Suprapubic skin (tissue), 4 donors: ENCODE data around the gene INPP5E. TPM values are rescaled to one million over a fixed set of nuclear protein-coding genes. Genes with fewer than 3 reads are reported as not detected.

Source experiments
- DNase-seq, 2 donors: peaks; one replicate each; pipeline ENCODE4 v3.0.0-alpha.2; 2019; ENCODE audit warnings: low spot score in 2 of 2
- H3K27ac ChIP-seq: fragments of 200-600 bp; sonication (generic); one replicate; pipeline ENCODE4 v1.5.1; 2019
- H3K27me3 ChIP-seq: fragments of 200-600 bp; sonication (generic); one replicate; pipeline ENCODE4 v1.5.1; 2019
- H3K36me3 ChIP-seq: fragments of 200-600 bp; sonication (generic); one replicate; pipeline ENCODE4 v1.5.1; 2019
- H3K4me1 ChIP-seq: fragments of 200-600 bp; sonication (generic); one replicate; pipeline ENCODE4 v1.5.1; 2019
- H3K4me3 ChIP-seq: fragments of 200-600 bp; sonication (generic); one replicate; pipeline ENCODE4 v1.5.1; 2019; ENCODE audit warnings: mild to moderate bottlenecking
- H3K9me3 ChIP-seq: fragments of 200-600 bp; sonication (generic); one replicate; pipeline ENCODE4 v1.5.1; 2019
- CTCF ChIP-seq, 2 donors: fragments of 200-600 bp in 1 of 2; fragments of 450-650 bp in 1 of 2; sonication (generic) in 1 of 2; IDR thresholded peaks; one replicate each; pipeline ENCODE4 v1.5.1; 2016 to 2019; ENCODE audit warnings: antibody characterized with exemption in 2 of 2, mild to moderate bottlenecking in 1 of 2, moderate library complexity in 1 of 2
- EP300 ChIP-seq: sonication (generic); formaldehyde crosslinking; IDR thresholded peaks from one replicate; pipeline ENCODE4 v1.6.1; 2017; ENCODE audit warnings: antibody characterized with exemption
- POLR2A ChIP-seq, 2 donors: fragments of 450-650 bp; IDR thresholded peaks; one replicate each; pipeline ENCODE4 v1.6.1; 2017; ENCODE audit warnings: antibody characterized with exemption in 2 of 2, mild to moderate bottlenecking in 2 of 2, moderate library complexity in 2 of 2
- POLR2AphosphoS5 ChIP-seq, 3 donors: sonication (generic); formaldehyde crosslinking; IDR thresholded peaks; one replicate each; pipeline ENCODE4 v1.6.1; 2017; ENCODE audit warnings: antibody characterized with exemption in 3 of 3
- WGBS: methylation state at CpG from one replicate; pipeline ENCODE4 v1.1.5; 2018; 5-methylcytosine and 5-hydroxymethylcytosine counted together
- total RNA-seq, 4 donors: library from RNA; depleted of rRNA; stranded (reverse); fragments of >200 nt; gene quantifications; one replicate each; pipeline ENCODE4 v1.1.0, GENCODE V29; 2016

INPP5E gene
- total RNA-seq, 4 donors from 2014 or later: 9.8 to 20.3 (median 12.9) TPM

GRCh38 chr9:136395345-136396218 is 44.1 kb downstream of the INPP5E start:
- Histone ChIP-seq H3K4me1 (peaks cover 18% of the 10 kb centered on the region), H3K9me3 (no peaks in the 10 kb centered on the region), H3K36me3 (peaks cover 71% of the 10 kb centered on the region), H3K4me3 (no peak overlapping the region), H3K27me3 (no peaks in the 10 kb centered on the region), H3K27ac (no peak overlapping the region)
- 82% methylated on average over 12 of the region's 26 CpGs for WGBS
- no peak for TF ChIP-seq POLR2AphosphoS5 (IDR thresholded peaks at IDR 0.05)
- no peak for TF ChIP-seq EP300
- no peak for TF ChIP-seq POLR2A (IDR thresholded peaks at IDR 0.05)
- TF ChIP-seq CTCF (IDR thresholded peaks at IDR 0.05): no peak
- peak in 1 of 2 donors; percentile 49 for DNase-seq

GRCh38 chr9:136395020-136395340 is 44.7 kb downstream of the INPP5E start:
- no peaks in the 10 kb centered on the region for H3K9me3 ChIP-seq
- peaks cover 13% of the 10 kb centered on the region for H3K4me1 ChIP-seq
- no peak for TF ChIP-seq POLR2A (IDR thresholded peaks at IDR 0.05)
- no peak for TF ChIP-seq CTCF (IDR thresholded peaks at IDR 0.05)
- no peak for TF ChIP-seq EP300
- TF ChIP-seq POLR2AphosphoS5 (IDR thresholded peaks at IDR 0.05): no peak
- peak in 1 of 2 donors; percentile 55 for DNase-seq
- H3K27ac ChIP-seq: no peak overlapping the region
- 90% methylated on average over 4 of the region's 13 CpGs for WGBS
- H3K4me3 ChIP-seq: no peak overlapping the region
- no peaks in the 10 kb centered on the region for H3K27me3 ChIP-seq
- peaks cover 75% of the 10 kb centered on the region for H3K36me3 ChIP-seq

- TF ChIP-seq POLR2AphosphoS5 (IDR thresholded peaks at IDR 0.05) (no peak), POLR2A (IDR thresholded peaks at IDR 0.05) (no peak), CTCF (IDR thresholded peaks at IDR 0.05) (no peak), EP300 (no peak)
- Histone ChIP-seq H3K36me3 (peaks cover 80% of the 10 kb centered on the region), H3K4me3 (no peak overlapping the region), H3K9me3 (no peaks in the 10 kb centered on the region), H3K27ac (no peak overlapping the region), H3K4me1 (peaks cover 11% of the 10 kb centered on the region), H3K27me3 (no peaks in the 10 kb centered on the region)
- 81% methylated on average over 6 of the region's 21 CpGs for WGBS
- DNase-seq: no peak
Observed at GRCh38 chr9:136394312-136395019, 45.2 kb downstream of the INPP5E start.

GRCh38 chr9:136393531-136393930 is 46.1 kb downstream of the INPP5E start:
- DNase-seq: no peak
- TF ChIP-seq POLR2A (IDR thresholded peaks at IDR 0.05) (no peak), CTCF (IDR thresholded peaks at IDR 0.05) (no peak), EP300 (no peak), POLR2AphosphoS5 (IDR thresholded peaks at IDR 0.05) (no peak)
- Histone ChIP-seq H3K9me3 (no peaks in the 10 kb centered on the region), H3K36me3 (peaks cover 89% of the 10 kb centered on the region), H3K27me3 (no peaks in the 10 kb centered on the region), H3K27ac (no peak overlapping the region), H3K4me3 (no peak overlapping the region), H3K4me1 (peaks cover 2% of the 10 kb centered on the region)
- 80% methylated on average over 2 of the region's 17 CpGs for whole genome bisulfite sequencing
